ENCODE results near the gene RHBDL3. TPM values are rescaled to one million over a fixed set of nuclear protein-coding genes. Genes with fewer than 3 reads are reported as not detected.

Gene RHBDL3
- total and polyA plus RNA-seq, 5 experiments from 2014 or later: not detected

- no peak overlapping the region for H3K27ac Mint-ChIP-seq
- H3K36me3 Mint-ChIP-seq: no peaks in the 10 kb centered on the region
- H3K9me3 Mint-ChIP-seq: no peaks in the 10 kb centered on the region
- peaks cover 7 to 24% (median 17%) of the 10 kb centered on the region in 4 donors for H3K4me1 Mint-ChIP-seq
- no peak for ATAC-seq
- POLR2A ChIA-PET: no interaction called here
- DNase-seq: no peak
- peaks cover 0 to 6% (median under 1%) of the 10 kb centered on the region in 5 donors for H3K27me3 Mint-ChIP-seq
- no peak overlapping the region for H3K4me3 Mint-ChIP-seq
Observed at GRCh38 chr17:32320847-32321246, 55.2 kb downstream of the RHBDL3 start.

- Mint-ChIP-seq H3K4me1 (peaks cover 7 to 26% (median 17%) of the 10 kb centered on the region in 4 donors), H3K27me3 (no peaks in the 10 kb centered on the region), H3K9me3 (no peaks in the 10 kb centered on the region), H3K27ac (peak overlapping the region in 6 of 10 donors; percentile 12 to 77 (median 58)), H3K4me3 (peak overlapping the region in 3 of 10 donors; percentile 15 to 54 (median 21)), H3K36me3 (no peaks in the 10 kb centered on the region)
- no peak for DNase-seq
- ATAC-seq: no peak
- POLR2A ChIA-PET: no interaction called here
Observed at GRCh38 chr17:32323046-32323445, 57.4 kb downstream of the RHBDL3 start.

- peak; percentile 77 to 80 for ATAC-seq
- H3K9me3 Mint-ChIP-seq: no peaks in the 10 kb centered on the region
- H3K4me3 Mint-ChIP-seq: peak overlapping the region; percentile 43 to 80 (median 60)
- H3K4me1 Mint-ChIP-seq: peaks cover 7 to 23% (median 17%) of the 10 kb centered on the region in 4 donors
- peak overlapping the region; percentile 2 to 78 (median 51) for H3K27ac Mint-ChIP-seq
- POLR2A ChIA-PET: no interaction called here
- no peaks in the 10 kb centered on the region for H3K36me3 Mint-ChIP-seq
- no peaks in the 10 kb centered on the region for H3K27me3 Mint-ChIP-seq
- peak in 4 of 10 donors; percentile 5 to 37 (median 24) for DNase-seq
Observed at GRCh38 chr17:32323811-32324491, 58.3 kb downstream of the RHBDL3 start.

- no peak for ATAC-seq
- Mint-ChIP-seq H3K4me1 (peaks cover 12 to 41% (median 36%) of the 10 kb centered on the region in 4 donors), H3K27ac (no peak overlapping the region), H3K36me3 (peaks cover 0 to 7% (median 0%) of the 10 kb centered on the region in 3 donors), H3K4me3 (no peak overlapping the region), H3K27me3 (no peaks in the 10 kb centered on the region), H3K9me3 (no peaks in the 10 kb centered on the region)
- no peak for DNase-seq
- POLR2A ChIA-PET: no interaction called here
Observed at GRCh38 chr17:32327911-32328310, 62.3 kb downstream of the RHBDL3 start.

GRCh38 chr17:32330147-32330546 is 64.5 kb downstream of the RHBDL3 start:
- Mint-ChIP-seq H3K36me3 (peaks cover 3 to 25% (median 6%) of the 10 kb centered on the region in 3 donors), H3K4me3 (no peak overlapping the region), H3K9me3 (no peaks in the 10 kb centered on the region), H3K27ac (peak overlapping the region; percentile 29 to 85 (median 61)), H3K27me3 (no peaks in the 10 kb centered on the region), H3K4me1 (peaks cover 5 to 25% (median 21%) of the 10 kb centered on the region in 4 donors)
- POLR2A ChIA-PET: no interaction called here
- DNase-seq: no peak
- no peak for ATAC-seq

GRCh38 chr17:32331243-32332040 is 65.8 kb downstream of the RHBDL3 start:
- Mint-ChIP-seq H3K4me1 (peaks cover 5 to 25% (median 21%) of the 10 kb centered on the region in 4 donors), H3K27me3 (no peaks in the 10 kb centered on the region), H3K27ac (peak overlapping the region; percentile 34 to 85 (median 78)), H3K4me3 (peak overlapping the region in 6 of 10 donors; percentile 19 to 50 (median 44)), H3K36me3 (peaks cover 3 to 37% (median 6%) of the 10 kb centered on the region in 3 donors), H3K9me3 (no peaks in the 10 kb centered on the region)
- DNase-seq (no peak), ATAC-seq (no peak)
- POLR2A ChIA-PET: interaction anchor here (0.6 kb wide), 1 partner anchor 1488 kb away, joined by 4 read pairs; no protein-coding TSS in a partner anchor

GRCh38 chr17:32333187-32333586 is 67.6 kb downstream of the RHBDL3 start:
- ATAC-seq: no peak
- no peak overlapping the region for H3K4me3 Mint-ChIP-seq
- no peaks in the 10 kb centered on the region for H3K9me3 Mint-ChIP-seq
- no peaks in the 10 kb centered on the region for H3K27me3 Mint-ChIP-seq
- H3K4me1 Mint-ChIP-seq: peaks cover 5 to 23% (median 21%) of the 10 kb centered on the region in 4 donors
- POLR2A ChIA-PET: no interaction called here
- H3K27ac Mint-ChIP-seq: no peak overlapping the region
- H3K36me3 Mint-ChIP-seq: peaks cover 6 to 51% (median 7%) of the 10 kb centered on the region in 3 donors
- DNase-seq: no peak

GRCh38 chr17:32335046-32335445 is 69.4 kb downstream of the RHBDL3 start:
- Mint-ChIP-seq H3K27ac (no peak overlapping the region), H3K27me3 (no peaks in the 10 kb centered on the region), H3K4me1 (peaks cover 6 to 24% (median 20%) of the 10 kb centered on the region in 4 donors), H3K9me3 (no peaks in the 10 kb centered on the region), H3K4me3 (no peak overlapping the region), H3K36me3 (peaks cover 6 to 65% (median 7%) of the 10 kb centered on the region in 3 donors)
- no peak for ATAC-seq
- POLR2A ChIA-PET: no interaction called here
- DNase-seq: no peak

GRCh38 chr17:32335687-32336086 is 70.1 kb downstream of the RHBDL3 start:
- H3K9me3 Mint-ChIP-seq: no peaks in the 10 kb centered on the region
- H3K27ac Mint-ChIP-seq: peak overlapping the region in 2 of 10 donors; percentile 11 to 50
- ATAC-seq (no peak), DNase-seq (no peak)
- H3K4me3 Mint-ChIP-seq: no peak overlapping the region
- POLR2A ChIA-PET: no interaction called here
- H3K27me3 Mint-ChIP-seq: no peaks in the 10 kb centered on the region
- peaks cover 6 to 67% (median 7%) of the 10 kb centered on the region in 3 donors for H3K36me3 Mint-ChIP-seq
- H3K4me1 Mint-ChIP-seq: peaks cover 7 to 18% (median 15%) of the 10 kb centered on the region in 4 donors

GRCh38 chr17:32341141-32341856 is 75.7 kb downstream of the RHBDL3 start:
- H3K27ac Mint-ChIP-seq: peak overlapping the region; percentile 89 to 98 (median 96)
- no peaks in the 10 kb centered on the region for H3K27me3 Mint-ChIP-seq
- peaks cover 12 to 27% (median 20%) of the 10 kb centered on the region in 4 donors for H3K4me1 Mint-ChIP-seq
- ATAC-seq (peak; percentile 54 to 59), DNase-seq (peak; percentile 26 to 75 (median 52))
- H3K36me3 Mint-ChIP-seq: peaks cover 0 to 33% (median 4%) of the 10 kb centered on the region in 3 donors
- POLR2A ChIA-PET: interaction anchor here (0.8 to 2.2 kb wide), 5 partner anchors 9 to 440 kb away, joined by 3 to 28 read pairs (median 4); partner anchors contain the start of genes PSMD11, UTP6 and ZNF207
- H3K4me3 Mint-ChIP-seq: peak overlapping the region; percentile 88 to 98 (median 96)
- no peaks in the 10 kb centered on the region for H3K9me3 Mint-ChIP-seq

GRCh38 chr17:32341857-32342602 is 76.4 kb downstream of the RHBDL3 start, which contains the start of gene C17orf75:
C17orf75 (minus strand) TSS chr17:32342173; CDS start chr17:32342139, 34 bp downstream.
- no peaks in the 10 kb centered on the region for H3K27me3 Mint-ChIP-seq
- H3K9me3 Mint-ChIP-seq: no peaks in the 10 kb centered on the region
- POLR2A ChIA-PET: interaction anchor here (0.8 to 2.2 kb wide), 5 partner anchors 8 to 441 kb away, joined by 3 to 28 read pairs (median 4); partner anchors contain the start of genes PSMD11, UTP6 and ZNF207
- H3K27ac Mint-ChIP-seq: peak within 1 kb of the TSS; percentile 89 to 98 (median 96)
- DNase-seq: peak; percentile 52 to 80 (median 76)
- H3K4me3 Mint-ChIP-seq: peak within 1 kb of the TSS; percentile 88 to 98 (median 96)
- H3K4me1 Mint-ChIP-seq: peaks cover 12 to 27% (median 20%) of the 10 kb centered on the region in 4 donors
- ATAC-seq: peak; percentile 87 to 93
- peaks cover 0 to 27% (median 3%) of the 10 kb centered on the region in 3 donors for H3K36me3 Mint-ChIP-seq

Data from naive thymus-derived CD8-positive, alpha-beta T cell (primary cell).